IPS DF 6.9 (cell line): ENCODE measurements around the gene CUEDC1.

Source experiments
- DNase-seq: peaks from one replicate; pipeline ENCODE4 v3.0.0-alpha.2; 2013; ENCODE audit warnings: low read depth, low spot score
- H3K27ac ChIP-seq: one replicate; pipeline ENCODE4 v1.5.1; 2013; ENCODE audit warnings: low read length, control low read depth
- H3K27me3 ChIP-seq: 2 replicates; pipeline ENCODE4 v1.6.1; 2013; ENCODE audit warnings: mild to moderate bottlenecking, low read length; ENCODE audit not compliant: control insufficient read depth, insufficient read depth
- H3K36me3 ChIP-seq: 2 replicates; pipeline ENCODE4 v1.6.1; 2013; ENCODE audit warnings: low read length; ENCODE audit not compliant: control insufficient read depth, insufficient read depth
- H3K4me1 ChIP-seq: 2 replicates; pipeline ENCODE4 v1.6.1; 2013; ENCODE audit warnings: low read length; ENCODE audit not compliant: control insufficient read depth, insufficient read depth
- H3K4me3 ChIP-seq: 2 replicates; pipeline ENCODE4 v1.5.1; 2013; ENCODE audit warnings: mild to moderate bottlenecking, low read length
- H3K9me3 ChIP-seq: 2 replicates; pipeline ENCODE4 v1.6.1; 2013; ENCODE audit warnings: low read length, inconsistent platforms; ENCODE audit not compliant: control insufficient read depth, insufficient read depth
- WGBS: extraction: QIAGEN DNeasy Blood & Tissue Kit; methylation state at CpG from one replicate; pipeline ENCODE4 v1.1.7; 2013; ENCODE audit warnings: mixed read lengths, missing lambda C conversion rate; ENCODE audit not compliant: insufficient read length, insufficient coverage; 5-methylcytosine and 5-hydroxymethylcytosine counted together

CUEDC1 gene

DNA sequence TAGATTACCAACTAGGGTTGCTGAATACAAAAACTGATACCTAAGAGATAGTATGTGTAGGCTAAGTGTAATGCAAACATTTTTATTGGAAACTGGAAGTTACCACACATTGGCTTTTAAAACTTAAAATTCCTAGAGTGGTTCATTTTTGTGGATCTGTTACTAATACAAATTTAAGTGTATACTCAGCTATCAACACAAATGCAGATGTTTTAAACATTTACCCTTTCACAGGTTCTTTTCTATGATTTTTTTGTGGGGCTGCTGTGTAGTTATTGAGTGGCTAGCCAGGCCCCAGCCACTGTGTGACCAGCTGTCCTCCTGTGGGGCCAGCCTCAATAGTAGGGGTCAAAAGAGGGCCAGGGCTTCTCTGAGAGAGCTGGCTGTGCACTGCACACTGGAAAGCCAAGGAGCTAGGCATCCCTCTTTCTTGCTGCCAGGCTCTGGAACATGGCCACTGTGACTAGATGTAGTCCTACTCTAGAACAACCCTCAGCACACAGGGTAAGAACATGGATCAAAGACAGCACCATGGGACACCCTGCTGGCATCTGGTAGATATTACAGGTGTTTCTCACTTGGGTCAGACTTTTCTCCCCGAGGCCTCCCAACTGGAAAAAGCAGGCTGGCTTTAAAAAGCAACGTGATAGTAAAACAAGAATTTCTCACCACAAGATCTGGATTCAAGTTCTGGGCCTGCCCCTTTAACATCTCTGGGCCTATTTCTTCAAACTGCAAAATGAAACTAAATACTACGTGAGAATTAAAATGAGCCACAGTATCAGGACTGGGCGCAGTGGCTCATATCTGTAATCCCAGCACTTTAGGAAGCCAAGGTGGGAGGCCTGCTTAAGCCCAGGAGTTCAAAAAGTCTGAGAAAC, 40.1 kb upstream of the CUEDC1 start:
- Histone ChIP-seq H3K4me1 (peaks cover 2% of the 10 kb centered on the region; the same call in 1 of the 2 replicates), H3K36me3 (peaks cover 5% of the 10 kb centered on the region; the same call in 1 of the 2 replicates), H3K27me3 (no peaks in the 10 kb centered on the region), H3K27ac (no peak overlapping the region), H3K4me3 (no peak overlapping the region), H3K9me3 (no peaks in the 10 kb centered on the region)
- WGBS, result no CpG with 5 or more reads among the region's 4 CpGs
- DNase-seq, result peak; percentile 67

DNA sequence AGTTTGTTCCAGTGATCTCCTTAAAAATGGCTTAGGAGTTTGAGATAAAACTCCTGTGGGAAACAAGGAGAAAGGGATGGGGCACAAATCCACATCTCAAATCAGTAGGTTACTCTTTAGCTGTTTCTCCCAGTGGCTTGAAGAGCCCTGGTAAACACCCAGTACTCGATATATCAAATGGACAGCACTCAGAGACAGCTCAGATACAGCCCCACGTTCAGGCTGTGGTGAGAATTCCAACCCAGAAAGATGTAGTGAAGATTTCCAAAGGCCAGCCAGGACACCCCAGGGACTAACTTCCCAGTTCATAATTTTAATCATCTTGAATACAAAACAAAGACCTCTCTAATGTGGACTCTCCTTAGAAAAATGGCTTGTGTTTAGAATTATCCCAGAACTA, 39.2 kb upstream of the CUEDC1 start:
- Histone ChIP-seq H3K4me1 (peaks cover 2% of the 10 kb centered on the region; the same call in 1 of the 2 replicates), H3K27me3 (no peaks in the 10 kb centered on the region), H3K27ac (no peak overlapping the region), H3K4me3 (no peak overlapping the region), H3K36me3 (peaks cover 5% of the 10 kb centered on the region; the same call in 1 of the 2 replicates), H3K9me3 (no peaks in the 10 kb centered on the region)
- no CpG with 5 or more reads among the region's 2 CpGs for WGBS
- no peak for DNase-seq

DNA sequence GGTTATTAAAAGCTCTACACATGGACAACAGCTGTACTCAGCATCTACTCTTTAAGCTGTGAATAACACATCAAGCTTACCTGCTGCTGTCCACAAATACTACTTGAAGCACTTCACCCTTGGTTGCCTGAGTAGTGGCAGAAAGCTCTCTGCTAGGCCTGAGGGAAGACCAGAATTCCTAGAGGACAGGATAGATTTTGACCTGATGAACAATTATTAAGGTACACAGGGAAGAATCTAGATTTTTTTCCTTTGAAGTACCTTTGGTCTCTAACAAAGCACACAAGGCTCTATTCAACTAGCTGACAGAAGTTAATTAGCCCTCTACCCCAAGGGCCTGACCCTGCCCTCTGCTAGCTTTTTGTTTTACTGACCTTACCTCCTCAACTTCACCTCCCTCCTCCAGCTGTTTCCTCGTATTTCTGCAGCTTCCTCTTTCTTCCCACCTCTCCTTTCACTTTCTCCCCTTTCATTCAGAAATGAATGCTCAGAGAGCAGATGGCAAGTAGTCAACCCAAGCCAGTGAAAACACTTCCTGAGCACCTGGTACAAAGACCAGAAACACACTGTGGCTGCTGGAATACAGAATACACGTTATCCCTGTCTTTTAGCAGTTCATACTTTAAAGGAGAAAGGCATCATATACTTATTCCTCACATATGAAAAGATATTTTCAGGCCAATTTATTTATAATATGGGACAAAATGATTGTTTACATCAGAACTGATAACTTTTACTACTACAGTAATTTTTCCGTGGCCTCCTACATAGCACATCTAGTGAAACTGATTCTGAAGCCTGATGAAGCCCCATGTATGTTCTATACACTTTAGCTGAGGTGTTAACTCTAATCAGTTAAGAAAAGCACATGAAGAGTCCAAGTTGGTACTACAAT, 38.5 kb upstream of the CUEDC1 start:
- Histone ChIP-seq H3K9me3 (no peaks in the 10 kb centered on the region), H3K27ac (no peak overlapping the region), H3K27me3 (no peaks in the 10 kb centered on the region), H3K4me3 (no peak overlapping the region), H3K4me1 (peaks cover 2% of the 10 kb centered on the region; the same call in 1 of the 2 replicates), H3K36me3 (no peaks in the 10 kb centered on the region; the same call in 1 of the 2 replicates)
- no peak for DNase-seq
- WGBS, result no CpG with 5 or more reads among the region's 3 CpGs

DNA sequence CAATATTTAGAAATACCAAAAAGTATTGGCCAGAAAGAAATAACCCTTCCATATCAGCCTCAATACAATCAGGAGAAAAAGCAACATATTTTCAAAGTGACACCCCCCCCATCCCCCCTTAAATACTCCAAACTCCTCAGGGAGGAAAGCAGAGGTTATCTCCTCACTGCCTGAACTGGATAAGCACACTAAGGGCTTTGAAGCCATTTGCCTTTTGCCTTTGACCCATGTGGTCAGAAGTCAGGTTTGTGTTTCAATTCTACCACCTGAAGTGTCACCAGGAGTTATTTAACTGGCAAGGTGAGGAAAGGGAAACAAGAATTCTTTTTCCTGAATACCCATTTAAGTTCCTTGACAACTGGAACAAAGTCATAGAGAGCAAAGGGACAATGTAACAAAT, 36.3 kb upstream of the CUEDC1 start:
- H3K9me3 ChIP-seq, result no peaks in the 10 kb centered on the region
- no peak overlapping the region for H3K27ac ChIP-seq
- peaks cover 2% of the 10 kb centered on the region; the same call in 1 of the 2 replicates for H3K4me1 ChIP-seq
- DNase-seq, result no peak
- H3K27me3 ChIP-seq, result no peaks in the 10 kb centered on the region
- H3K36me3 ChIP-seq, result no peaks in the 10 kb centered on the region
- no peak overlapping the region for H3K4me3 ChIP-seq

DNA sequence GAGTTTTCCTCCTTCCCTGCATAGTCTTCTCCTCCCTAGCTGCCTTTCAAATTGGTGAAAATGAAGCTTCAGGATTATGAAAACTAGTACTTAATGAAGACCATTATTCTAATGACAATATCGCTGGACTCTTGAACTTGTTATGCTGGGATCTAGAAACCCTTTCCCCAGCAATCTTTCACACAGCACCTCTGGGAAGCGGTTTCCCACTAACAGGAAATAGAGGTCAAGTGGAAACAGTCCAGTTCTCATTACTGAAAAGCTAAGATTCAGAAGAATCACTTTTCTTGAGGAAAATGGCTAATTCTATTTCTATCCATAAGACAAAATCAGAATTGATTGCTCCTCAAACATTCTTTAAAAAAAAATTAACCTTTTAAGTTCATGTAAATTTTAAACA, 34.8 kb upstream of the CUEDC1 start:
- DNase-seq, result no peak
- Histone ChIP-seq H3K27ac (no peak overlapping the region), H3K4me1 (peaks cover 2% of the 10 kb centered on the region; the same call in 1 of the 2 replicates), H3K27me3 (no peaks in the 10 kb centered on the region), H3K4me3 (no peak overlapping the region), H3K36me3 (no peaks in the 10 kb centered on the region), H3K9me3 (no peaks in the 10 kb centered on the region)
- no CpG with 5 or more reads among the region's 2 CpGs for WGBS

DNA sequence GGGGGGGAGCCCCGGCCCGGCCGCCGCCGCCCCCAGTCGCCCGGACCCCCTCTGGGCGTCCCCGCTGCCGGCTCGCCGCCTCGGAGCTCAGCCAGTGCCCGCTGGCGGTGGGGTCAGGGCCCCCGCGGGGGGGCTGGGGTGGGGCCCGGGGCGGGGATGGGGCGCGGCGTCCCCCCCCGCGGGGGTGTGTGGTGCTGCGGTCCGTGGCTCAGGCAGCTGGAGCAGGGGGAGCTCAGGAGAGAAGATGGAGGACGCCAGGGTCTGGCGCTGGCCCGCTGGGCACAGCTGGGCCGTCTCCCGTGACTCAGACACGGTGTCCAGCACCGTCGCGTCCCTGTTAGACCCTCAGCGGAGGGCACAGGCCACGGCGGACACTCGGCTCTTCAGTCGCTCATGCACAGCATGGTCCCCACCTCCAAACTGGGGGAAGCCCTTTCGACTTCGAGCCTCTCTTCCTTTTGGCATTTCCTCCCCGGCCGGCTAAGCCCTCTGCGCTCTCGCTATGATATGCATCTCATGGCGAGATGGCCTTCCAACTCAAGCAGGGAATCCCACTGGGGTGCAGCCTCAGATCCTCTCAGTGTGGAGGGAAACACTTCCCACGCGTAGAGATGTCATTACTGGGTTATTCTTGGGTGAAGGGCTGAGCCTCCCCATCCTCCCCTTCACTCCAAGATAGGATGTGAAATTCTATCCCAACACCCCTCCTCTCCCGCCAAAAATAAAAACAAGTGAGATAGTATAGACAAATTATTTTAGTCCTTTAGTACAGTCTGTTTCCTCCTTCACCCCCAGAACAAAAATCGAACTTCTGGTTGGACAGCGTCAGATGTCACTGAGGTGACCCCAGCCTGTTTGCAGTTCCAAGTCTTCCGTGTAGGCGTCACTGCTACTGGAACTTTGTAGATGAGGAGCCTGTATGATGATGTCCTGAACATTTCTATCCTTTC, 33.4 kb upstream of the CUEDC1 start:
- no peaks in the 10 kb centered on the region for H3K27me3 ChIP-seq
- H3K9me3 ChIP-seq, result no peaks in the 10 kb centered on the region
- no CpG with 5 or more reads among the region's 54 CpGs for WGBS
- no peak for DNase-seq
- H3K27ac ChIP-seq, result no peak overlapping the region
- no peaks in the 10 kb centered on the region for H3K36me3 ChIP-seq
- no peaks in the 10 kb centered on the region for H3K4me1 ChIP-seq
- peak overlapping the region; percentile 97; the same call in 1 of the 2 replicates for H3K4me3 ChIP-seq

DNA sequence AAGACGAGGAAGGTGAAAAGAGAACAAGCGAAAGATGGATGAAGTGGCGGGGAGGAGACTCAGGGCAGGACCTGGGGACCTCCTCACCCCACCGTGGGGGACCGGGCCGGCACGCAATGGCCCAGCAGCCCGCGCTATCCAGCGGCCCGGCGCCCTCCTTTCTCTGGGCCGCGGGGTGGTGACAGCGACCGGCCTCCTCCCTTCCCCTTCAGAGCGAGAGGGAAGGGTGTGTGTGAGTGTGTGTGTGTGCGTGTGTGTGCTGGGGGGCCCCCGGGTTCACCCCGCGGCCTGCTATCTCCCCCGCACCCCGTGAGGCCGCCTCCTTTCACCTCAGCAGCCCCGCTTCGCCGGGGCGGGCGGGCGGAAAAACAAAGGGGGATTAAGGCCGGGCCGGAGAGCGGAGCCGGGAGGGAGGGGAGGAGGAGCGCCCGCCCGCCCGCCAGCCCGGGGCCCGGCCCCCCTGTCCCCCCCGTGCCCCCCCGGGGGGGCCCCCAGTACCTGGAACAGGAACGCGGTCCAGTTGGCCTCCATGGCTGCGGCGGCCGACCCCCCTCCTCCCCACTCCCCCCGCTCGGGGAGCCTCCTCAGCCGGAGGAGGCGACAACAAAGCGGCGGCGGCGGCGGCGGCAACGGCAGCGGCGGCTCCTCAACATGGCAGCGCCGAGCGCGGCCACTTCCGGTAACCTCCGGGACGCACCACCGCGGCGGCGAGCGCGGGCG, 32.5 kb upstream of the CUEDC1 start, which contains the start of gene VEZF1:
VEZF1 (minus strand) TSS at position 674 of the 720 bp plus-strand sequence; CDS start at position 531, 143 bp downstream.
- Histone ChIP-seq H3K36me3 (no peaks in the 10 kb centered on the region), H3K9me3 (no peaks in the 10 kb centered on the region), H3K4me1 (no peaks in the 10 kb centered on the region), H3K4me3 (peak within 1 kb of the TSS; percentile 97), H3K27ac (no peak within 1 kb of the TSS), H3K27me3 (no peaks in the 10 kb centered on the region)
- DNase-seq, result no peak
- no CpG with 5 or more reads among the region's 74 CpGs for WGBS

DNA sequence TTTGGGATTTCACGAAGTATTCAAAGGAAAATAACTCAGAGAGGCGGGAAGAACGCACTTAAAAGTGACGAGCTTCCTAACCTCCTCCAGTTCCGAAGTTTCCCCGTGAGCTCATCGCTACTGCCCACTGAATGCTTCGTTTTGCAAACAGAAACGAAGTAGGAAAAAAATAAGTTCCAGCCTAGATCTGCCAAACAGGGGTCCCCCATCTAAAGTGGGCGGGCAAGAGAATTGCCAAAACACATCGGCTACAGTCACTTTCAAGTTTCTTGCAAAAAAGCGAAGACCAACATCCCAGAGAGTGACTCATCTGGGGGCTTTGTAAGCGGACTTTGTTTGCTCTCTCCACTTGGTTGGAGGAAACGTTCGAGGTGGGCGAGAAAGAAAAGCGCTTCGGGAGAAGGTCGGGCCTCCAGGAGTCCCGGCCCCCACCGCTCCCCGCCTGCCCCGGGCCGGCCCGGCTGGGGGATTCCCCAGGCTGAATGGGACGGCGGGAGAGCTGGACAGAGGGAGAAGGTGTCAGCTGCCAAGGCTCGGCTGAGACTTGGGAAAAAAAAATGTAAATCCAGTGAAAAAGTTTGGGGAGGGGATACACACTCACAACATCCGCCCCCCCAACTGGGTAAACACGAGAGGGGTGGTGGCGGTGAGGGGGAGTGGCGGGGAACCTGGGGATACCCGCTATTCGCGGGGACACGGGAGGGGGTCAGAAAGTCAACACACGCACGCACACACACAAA, 31.8 kb upstream of the CUEDC1 start:
- DNase-seq, result no peak
- no peaks in the 10 kb centered on the region for H3K27me3 ChIP-seq
- no peak overlapping the region for H3K27ac ChIP-seq
- H3K9me3 ChIP-seq, result no peaks in the 10 kb centered on the region
- H3K4me3 ChIP-seq, result peak overlapping the region; percentile 97
- H3K36me3 ChIP-seq, result no peaks in the 10 kb centered on the region
- no CpG with 5 or more reads among the region's 38 CpGs for WGBS
- no peaks in the 10 kb centered on the region for H3K4me1 ChIP-seq

DNA sequence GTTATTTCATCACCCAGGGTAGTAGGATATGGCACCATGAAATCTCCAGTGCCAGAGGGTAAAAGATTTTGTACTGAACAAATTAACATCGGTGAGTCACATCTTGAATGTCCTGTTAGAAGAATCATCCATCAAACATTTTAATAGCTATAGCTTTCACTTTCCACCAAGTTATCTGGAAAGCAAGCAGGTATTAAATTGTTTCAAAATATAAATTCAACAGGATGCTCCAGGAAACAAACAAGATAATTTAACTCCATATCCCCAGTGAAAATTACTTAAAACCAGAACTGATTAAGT, 30.4 kb upstream of the CUEDC1 start:
- H3K36me3 ChIP-seq, result no peaks in the 10 kb centered on the region
- WGBS, result no CpG with 5 or more reads among the region's 1 CpG
- H3K4me3 ChIP-seq, result no peak overlapping the region
- no peaks in the 10 kb centered on the region for H3K9me3 ChIP-seq
- no peaks in the 10 kb centered on the region for H3K27me3 ChIP-seq
- H3K27ac ChIP-seq, result no peak overlapping the region
- DNase-seq, result no peak
- no peaks in the 10 kb centered on the region for H3K4me1 ChIP-seq
